Smooth muscle cell (in vitro differentiated cells): ENCODE data around the gene CPXM2. TPM values are rescaled to one million over a fixed set of nuclear protein-coding genes. Genes with fewer than 3 reads are reported as not detected.

Experiments used
- DNase-seq: peaks from one replicate; lab custom pipeline; 2025; ENCODE audit not compliant: unreplicated experiment; lab: John Stamatoyannopoulos, UW
- H2AFZ ChIP-seq: fragments of 200-600 bp; sonication (generic); 2 replicates; pipeline ENCODE4 v1.6.0; 2016; ENCODE audit warnings: antibody characterized with exemption, low read depth, mild to moderate bottlenecking
- H3F3A ChIP-seq: fragments of 200-600 bp; sonication (generic); 2 replicates; pipeline ENCODE4 v1.6.0; 2017; ENCODE audit warnings: antibody characterized with exemption, low read depth
- H3K27ac ChIP-seq: fragments of 200-600 bp; sonication (generic); 2 replicates; pipeline ENCODE4 v1.5.1; 2016; ENCODE audit warnings: low read depth, mild to moderate bottlenecking
- H3K27me3 ChIP-seq: fragments of 200-600 bp; sonication (generic); 2 replicates; pipeline ENCODE4 v1.6.1; 2016; ENCODE audit warnings: low read depth, mild to moderate bottlenecking
- H3K36me3 ChIP-seq: fragments of 200-600 bp; sonication (generic); 2 replicates; pipeline ENCODE4 v1.5.1; 2016; ENCODE audit warnings: low read depth
- H3K4me1 ChIP-seq: fragments of 200-600 bp; sonication (generic); 2 replicates; pipeline ENCODE4 v1.5.1; 2016; ENCODE audit warnings: low read depth
- H3K4me2 ChIP-seq: fragments of 200-600 bp; sonication (generic); 2 replicates; pipeline ENCODE4 v1.6.0; 2016; ENCODE audit warnings: mild to moderate bottlenecking
- H3K4me3 ChIP-seq: fragments of 200-600 bp; sonication (generic); 2 replicates; pipeline ENCODE4 v1.5.1; 2016; ENCODE audit warnings: mild to moderate bottlenecking
- H3K79me2 ChIP-seq: fragments of 200-600 bp; sonication (generic); 2 replicates; pipeline ENCODE4 v1.6.0; 2016; ENCODE audit warnings: low read depth, mild to moderate bottlenecking
- H3K9ac ChIP-seq: fragments of 200-600 bp; sonication (generic); 2 replicates; pipeline ENCODE4 v1.6.0; 2016; ENCODE audit warnings: low read depth
- H3K9me3 ChIP-seq: fragments of 200-600 bp; sonication (generic); replicated peaks from 2 replicates; pipeline ENCODE4 v1.5.1; 2016; ENCODE audit warnings: low read depth
- H4K20me1 ChIP-seq: fragments of 200-600 bp; sonication (generic); 2 replicates; pipeline ENCODE4 v1.6.0; 2016; ENCODE audit warnings: low read depth
- WGBS: methylation state at CpG from one replicate; pipeline ENCODE4 v1.1.7; 2016; ENCODE audit warnings: low lambda C conversion rate; 5-methylcytosine and 5-hydroxymethylcytosine counted together
- polyA plus RNA-seq: library from polyadenylated mRNA; unstranded; fragments of >200 nt; fragmentation: Nextera tagmentation; extraction: Ambion mirVana; gene quantifications from 2 replicates; pipeline ENCODE4 v1.2.1, GENCODE V29; 2016
- total RNA-seq: library from RNA; depleted of rRNA; stranded (reverse); fragments of >200 nt; gene quantifications from 2 replicates; pipeline ENCODE4 v1.2.3, GENCODE V29; 2014
- TF ChIP-seq, protein P1 (sequence below): fragments of 200-600 bp; sonication (generic); IDR thresholded peaks from 2 replicates; pipeline ENCODE4 v1.5.1; 2017; ENCODE audit warnings: borderline replicate concordance, mild to moderate bottlenecking, antibody characterized with exemption; ENCODE audit not compliant: insufficient read depth, poor library complexity, severe bottlenecking

CPXM2 gene
- total and polyA plus RNA-seq, 2 experiments from 2014 or later, result 31.2 to 65.5 TPM

DNA sequence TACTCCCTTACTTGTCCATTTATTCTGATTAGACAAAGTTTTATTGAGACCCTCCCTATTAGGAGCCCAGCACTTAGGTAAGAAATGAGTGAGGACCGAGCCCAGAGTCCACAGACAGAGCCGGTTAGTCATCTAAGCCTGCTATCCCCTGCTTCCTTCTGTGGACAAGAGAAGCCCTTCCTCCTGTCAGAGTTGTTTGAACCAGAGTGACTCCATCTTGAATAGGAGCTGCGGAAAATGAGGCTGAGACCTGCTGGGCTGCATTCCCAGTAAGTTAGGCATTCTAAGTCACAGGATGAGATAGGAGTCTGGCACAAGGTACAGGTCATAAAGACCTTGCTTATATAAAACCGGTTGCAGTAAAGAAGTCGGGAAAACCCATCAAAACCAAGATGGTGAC, 109.1 kb downstream of the CPXM2 start:
- H3K79me2 ChIP-seq, result no peaks in the 10 kb centered on the region
- H3K27ac ChIP-seq, result peak overlapping the region; percentile 78
- no peak overlapping the region for H3K4me3 ChIP-seq
- no peak overlapping the region for H3K4me2 ChIP-seq
- WGBS, result 53% methylated on average over 5 of the region's 5 CpGs
- H3K9me3 ChIP-seq, result no peaks in the 10 kb centered on the region
- DNase-seq, result no peak
- H2AFZ ChIP-seq, result no peak overlapping the region
- peak overlapping the region; percentile 30 for H3K9ac ChIP-seq
- peaks cover 27% of the 10 kb centered on the region for H3K4me1 ChIP-seq
- H3K27me3 ChIP-seq, result no peaks in the 10 kb centered on the region
- H3F3A ChIP-seq, result no peaks in the 10 kb centered on the region
- H3K36me3 ChIP-seq, result no peaks in the 10 kb centered on the region
- TF ChIP-seq, protein P1, sequence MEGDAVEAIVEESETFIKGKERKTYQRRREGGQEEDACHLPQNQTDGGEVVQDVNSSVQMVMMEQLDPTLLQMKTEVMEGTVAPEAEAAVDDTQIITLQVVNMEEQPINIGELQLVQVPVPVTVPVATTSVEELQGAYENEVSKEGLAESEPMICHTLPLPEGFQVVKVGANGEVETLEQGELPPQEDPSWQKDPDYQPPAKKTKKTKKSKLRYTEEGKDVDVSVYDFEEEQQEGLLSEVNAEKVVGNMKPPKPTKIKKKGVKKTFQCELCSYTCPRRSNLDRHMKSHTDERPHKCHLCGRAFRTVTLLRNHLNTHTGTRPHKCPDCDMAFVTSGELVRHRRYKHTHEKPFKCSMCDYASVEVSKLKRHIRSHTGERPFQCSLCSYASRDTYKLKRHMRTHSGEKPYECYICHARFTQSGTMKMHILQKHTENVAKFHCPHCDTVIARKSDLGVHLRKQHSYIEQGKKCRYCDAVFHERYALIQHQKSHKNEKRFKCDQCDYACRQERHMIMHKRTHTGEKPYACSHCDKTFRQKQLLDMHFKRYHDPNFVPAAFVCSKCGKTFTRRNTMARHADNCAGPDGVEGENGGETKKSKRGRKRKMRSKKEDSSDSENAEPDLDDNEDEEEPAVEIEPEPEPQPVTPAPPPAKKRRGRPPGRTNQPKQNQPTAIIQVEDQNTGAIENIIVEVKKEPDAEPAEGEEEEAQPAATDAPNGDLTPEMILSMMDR, result no peak
- H4K20me1 ChIP-seq, result no peaks in the 10 kb centered on the region

DNA sequence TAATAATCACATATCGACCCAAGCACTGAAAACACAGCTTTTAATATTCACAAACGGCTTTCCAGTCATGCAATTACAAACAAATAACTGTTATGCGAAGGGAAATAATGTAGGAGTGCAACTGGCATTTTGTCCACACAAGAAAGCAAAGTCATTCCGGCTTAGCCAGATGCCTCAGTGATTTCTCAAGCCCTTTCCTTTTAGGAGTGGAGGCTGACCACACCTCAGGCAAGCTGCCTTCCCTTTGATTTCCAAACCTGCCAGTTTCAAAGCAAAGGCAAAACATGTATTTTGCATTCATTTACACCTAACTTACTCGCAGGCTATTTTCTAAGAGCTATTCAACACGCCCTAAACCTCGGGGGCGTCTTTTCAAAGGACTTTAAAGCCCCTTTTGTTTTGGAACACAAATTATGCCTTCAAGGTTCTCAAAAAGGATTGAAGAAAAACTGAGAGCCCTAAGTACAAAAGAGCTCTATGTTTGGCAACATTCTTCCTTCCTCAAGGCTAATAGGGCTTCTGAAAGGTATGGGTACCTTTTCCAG, 109.6 kb downstream of the CPXM2 start:
- H3F3A ChIP-seq, result no peaks in the 10 kb centered on the region

DNA sequence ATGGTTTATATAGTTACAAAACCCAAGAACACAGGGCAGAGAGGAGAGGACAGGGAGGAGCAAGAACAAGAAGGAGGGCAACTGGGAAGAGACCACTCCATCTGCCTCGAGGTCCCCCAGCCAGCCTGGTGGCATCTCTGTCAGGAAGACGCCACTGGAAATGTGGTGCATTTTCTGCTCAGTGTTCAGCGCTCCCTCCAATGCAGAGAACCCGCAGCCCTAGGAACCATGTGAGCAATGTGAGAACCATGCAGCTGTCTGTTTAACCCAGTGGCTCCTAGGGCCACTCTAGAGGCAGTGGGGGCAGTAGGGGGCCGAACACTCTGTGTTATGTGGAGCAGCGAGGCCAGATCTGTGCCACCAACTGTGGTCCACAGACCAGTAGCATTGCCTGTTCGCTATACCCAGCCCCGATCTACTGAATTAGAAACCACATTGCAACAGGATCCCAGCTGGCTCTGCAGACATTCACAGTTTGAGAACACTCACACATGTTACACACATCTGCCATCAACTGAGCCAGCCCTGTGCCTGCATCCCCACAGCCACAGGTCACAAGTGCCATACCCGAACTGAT, 110.2 kb downstream of the CPXM2 start:
- DNase-seq, result no peak
- WGBS, result 85% methylated on average over 9 of the region's 9 CpGs

More for the DNA sequence above, 109.6 kb downstream of the CPXM2 start:
- peak overlapping the region; percentile 78 for H3K27ac ChIP-seq
- H3K4me2 ChIP-seq, result peak overlapping the region; percentile 45
- H3K4me3 ChIP-seq, result no peak overlapping the region
- H4K20me1 ChIP-seq, result no peaks in the 10 kb centered on the region
- TF ChIP-seq, protein P1, result no peak
- no peaks in the 10 kb centered on the region for H3K36me3 ChIP-seq
- peak overlapping the region; percentile 30 for H3K9ac ChIP-seq
- H3K4me1 ChIP-seq, result peaks cover 27% of the 10 kb centered on the region
- H3K79me2 ChIP-seq, result no peaks in the 10 kb centered on the region
- H3K9me3 ChIP-seq, result no peaks in the 10 kb centered on the region
- no peak for DNase-seq
- H2AFZ ChIP-seq, result no peak overlapping the region
- WGBS, result 23% methylated on average over 8 of the region's 8 CpGs
- H3K27me3 ChIP-seq, result no peaks in the 10 kb centered on the region

More for the DNA sequence above, 110.2 kb downstream of the CPXM2 start:
- Histone ChIP-seq H3K27me3 (no peaks in the 10 kb centered on the region), H3K9ac (no peak overlapping the region), H3K36me3 (no peaks in the 10 kb centered on the region), H3K79me2 (no peaks in the 10 kb centered on the region), H3K27ac (peak overlapping the region; percentile 78), H3K4me1 (peaks cover 27% of the 10 kb centered on the region), H3K9me3 (no peaks in the 10 kb centered on the region), H3K4me2 (peak overlapping the region; percentile 45), H2AFZ (no peak overlapping the region), H3K4me3 (no peak overlapping the region), H3F3A (no peaks in the 10 kb centered on the region), H4K20me1 (no peaks in the 10 kb centered on the region)
- TF ChIP-seq, protein P1, result no peak
